Lung (tissue), 12 donors: Measurements from ENCODE around the gene PRMT7. TPM values are rescaled to one million over a fixed set of nuclear protein-coding genes. Genes with fewer than 3 reads are reported as not detected.

Experiments
- ATAC-seq: fragments of 200-7000 bp; cut with Tn5 transposase; one replicate; pipeline ENCODE4 v1.9.1; 2020; ENCODE audit warnings: moderate number of reproducible peaks; ENCODE audit not compliant: insufficient read depth, low FRiP score
- DNase-seq, 3 donors: peaks; one replicate each; pipeline ENCODE4 v3.0.0-alpha.2; 2013 to 2017
- H3K27ac ChIP-seq, 2 donors: one replicate each; pipeline ENCODE4 v1.5.1; 2013; ENCODE audit warnings: mild to moderate bottlenecking in 2 of 2, moderate library complexity in 2 of 2, control low read depth in 1 of 2, inconsistent platforms in 1 of 2, low read depth in 1 of 2, low read length in 1 of 2
- H3K27me3 ChIP-seq, 3 donors: one replicate each; pipeline ENCODE4 v1.5.1; 2013; ENCODE audit warnings: low read length in 2 of 3; ENCODE audit not compliant: control insufficient read depth in 3 of 3, insufficient read depth in 3 of 3
- H3K36me3 ChIP-seq, 4 donors: one replicate each; pipeline ENCODE4 v1.5.1; 2013; ENCODE audit warnings: low read length in 4 of 4, mild to moderate bottlenecking in 1 of 4, moderate library complexity in 1 of 4; ENCODE audit not compliant: control insufficient read depth in 4 of 4, insufficient read depth in 4 of 4
- H3K4me1 ChIP-seq, 5 donors: one replicate each; pipeline ENCODE4 v1.5.1; 2013; ENCODE audit warnings: low read length in 5 of 5, mild to moderate bottlenecking in 2 of 5, moderate library complexity in 1 of 5; ENCODE audit not compliant: control insufficient read depth in 5 of 5, insufficient read depth in 5 of 5
- H3K4me3 ChIP-seq: one replicate; pipeline ENCODE4 v1.5.1; 2013; ENCODE audit warnings: mild to moderate bottlenecking, control low read depth, moderate library complexity
- H3K9ac ChIP-seq, 2 donors: one replicate each; pipeline ENCODE4 v1.5.1; 2013; ENCODE audit warnings: low read length in 2 of 2, control low read depth in 1 of 2; ENCODE audit not compliant: insufficient read depth in 1 of 2
- H3K9me3 ChIP-seq, 4 donors: one replicate each; pipeline ENCODE4 v1.5.1; 2013; ENCODE audit warnings: low read length in 3 of 4, mild to moderate bottlenecking in 1 of 4, moderate library complexity in 1 of 4; ENCODE audit not compliant: control insufficient read depth in 4 of 4, insufficient read depth in 3 of 4
- WGBS, 2 donors: extraction: QIAGEN DNeasy Blood & Tissue Kit; methylation state at CpG; one replicate each; pipeline ENCODE4 v1.1.7; 2013; 5-methylcytosine and 5-hydroxymethylcytosine counted together
- polyA plus RNA-seq, 2 donors: library from polyadenylated mRNA; stranded (reverse); fragments of 200-250 nt; gene quantifications; one replicate each; pipeline ENCODE4 v1.2.1, GENCODE V29; 2013
- total RNA-seq, 2 donors: library from RNA; depleted of rRNA in 1 of 2; stranded (reverse); fragments of >200 nt in 1 of 2; gene quantifications; one replicate each; pipeline ENCODE4 v1.2.1, GENCODE V29; 2014 to 2021
- TF ChIP-seq, protein P1 (sequence below): IDR thresholded peaks from 2 replicates; pipeline ENCODE4 v1.5.1; 2012; ENCODE audit warnings: mild to moderate bottlenecking; ENCODE audit errors: control extremely low read depth, extremely low read depth
- donor health status: control.
- donor health status: control.
- donor health status: Bipolar disorder and iron deficiency.
- donor health status: healthy.
- donor health status: DM: yes; HTN: yes; CAD: no.

PRMT7 gene
- total and polyA plus RNA-seq, 4 donors = 20.3 to 55.5 (median 38.4) TPM

GRCh38 chr16:68350813-68351350 lies 40.1 kb downstream of the PRMT7 start:
- WGBS, 2 donors = 94 to 96% methylated on average over 10 of the region's 10 CpGs
- peaks cover 4 to 73% (median 39%) of the 10 kb centered on the region in 4 donors for H3K36me3 ChIP-seq

DNA sequence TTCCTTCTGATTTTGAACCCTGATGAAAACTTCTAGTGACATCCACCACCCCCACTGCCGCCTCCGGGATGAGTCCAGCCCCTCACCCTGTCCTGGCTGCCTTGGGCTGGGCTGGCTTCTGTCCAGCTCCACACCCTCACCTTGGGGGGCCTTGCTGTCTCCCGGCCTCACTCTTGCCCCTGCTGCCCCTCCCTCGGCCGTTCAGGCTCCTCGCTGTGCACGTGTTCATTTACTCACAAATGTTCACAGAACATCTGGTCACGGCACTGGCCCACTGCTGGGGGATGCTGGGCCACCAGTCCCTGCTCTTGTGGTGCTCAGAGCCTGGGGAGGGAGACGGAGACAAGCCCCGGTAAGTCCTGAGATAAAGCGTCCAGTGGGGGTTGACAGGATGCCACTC lies 40.6 kb downstream of the PRMT7 start:
- Histone ChIP-seq H3K27ac (no peak overlapping the region), H3K4me3 (no peak overlapping the region)

More at GRCh38 chr16:68350813-68351350, 40.1 kb downstream of the PRMT7 start:
- TF ChIP-seq, protein P1, sequence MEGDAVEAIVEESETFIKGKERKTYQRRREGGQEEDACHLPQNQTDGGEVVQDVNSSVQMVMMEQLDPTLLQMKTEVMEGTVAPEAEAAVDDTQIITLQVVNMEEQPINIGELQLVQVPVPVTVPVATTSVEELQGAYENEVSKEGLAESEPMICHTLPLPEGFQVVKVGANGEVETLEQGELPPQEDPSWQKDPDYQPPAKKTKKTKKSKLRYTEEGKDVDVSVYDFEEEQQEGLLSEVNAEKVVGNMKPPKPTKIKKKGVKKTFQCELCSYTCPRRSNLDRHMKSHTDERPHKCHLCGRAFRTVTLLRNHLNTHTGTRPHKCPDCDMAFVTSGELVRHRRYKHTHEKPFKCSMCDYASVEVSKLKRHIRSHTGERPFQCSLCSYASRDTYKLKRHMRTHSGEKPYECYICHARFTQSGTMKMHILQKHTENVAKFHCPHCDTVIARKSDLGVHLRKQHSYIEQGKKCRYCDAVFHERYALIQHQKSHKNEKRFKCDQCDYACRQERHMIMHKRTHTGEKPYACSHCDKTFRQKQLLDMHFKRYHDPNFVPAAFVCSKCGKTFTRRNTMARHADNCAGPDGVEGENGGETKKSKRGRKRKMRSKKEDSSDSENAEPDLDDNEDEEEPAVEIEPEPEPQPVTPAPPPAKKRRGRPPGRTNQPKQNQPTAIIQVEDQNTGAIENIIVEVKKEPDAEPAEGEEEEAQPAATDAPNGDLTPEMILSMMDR = no peak
- no peaks in the 10 kb centered on the region for H3K27me3 ChIP-seq
- H3K27ac ChIP-seq = no peak overlapping the region
- ATAC-seq = no peak
- no peaks in the 10 kb centered on the region for H3K9me3 ChIP-seq
- H3K4me3 ChIP-seq = no peak overlapping the region
- no peak for DNase-seq
- peaks cover 0 to 4% (median 0%) of the 10 kb centered on the region in 5 donors for H3K4me1 ChIP-seq
- no peak overlapping the region for H3K9ac ChIP-seq

GRCh38 chr16:68351991-68352431 lies 41.2 kb downstream of the PRMT7 start:
- Histone ChIP-seq H3K9ac (no peak overlapping the region), H3K27me3 (no peaks in the 10 kb centered on the region), H3K27ac (peak overlapping the region in 1 of 2 donors; percentile 42), H3K4me3 (no peak overlapping the region), H3K9me3 (no peaks in the 10 kb centered on the region), H3K4me1 (peaks cover 0 to 6% (median 0%) of the 10 kb centered on the region in 5 donors), H3K36me3 (peaks cover 4 to 73% (median 39%) of the 10 kb centered on the region in 4 donors)
- DNase-seq (no peak), ATAC-seq (peak; percentile 80)
- 76 to 95% methylated on average over 11 of the region's 11 CpGs for WGBS, 2 donors
- TF ChIP-seq, protein P1 = no peak

More for the DNA sequence above, 40.6 kb downstream of the PRMT7 start:
- TF ChIP-seq, protein P1 = no peak
- H3K27me3 ChIP-seq = no peaks in the 10 kb centered on the region
- no peak for DNase-seq
- no peak for ATAC-seq
- H3K36me3 ChIP-seq = peaks cover 4 to 73% (median 37%) of the 10 kb centered on the region in 4 donors
- H3K4me1 ChIP-seq = peaks cover 0 to 6% (median 0%) of the 10 kb centered on the region in 5 donors
- 85 to 93% methylated on average over 11 of the region's 11 CpGs for WGBS, 2 donors
- no peak overlapping the region for H3K9ac ChIP-seq
- H3K9me3 ChIP-seq = no peaks in the 10 kb centered on the region
